ENCODE data around the gene C1QTNF6. TPM values are rescaled to one million over a fixed set of nuclear protein-coding genes. Genes with fewer than 3 reads are reported as not detected.
A peak's percentile ranks its signal among the peaks of the same experiment; 100 is the strongest.
"Not testable (repeated sequence)": the region's sequence is repeated elsewhere in the genome, so short reads cannot be mapped to it uniquely, and the experiment has no call there.

The C1QTNF6 gene
- total RNA-seq, 4 donors from 2014 or later = 0.69 to 1.6 (median 1.1) TPM

- Histone ChIP-seq H3K9me3 (no peaks in the 10 kb centered on the region), H3K4me1 (peaks cover 5 to 20% (median 11%) of the 10 kb centered on the region in 3 donors), H3K27ac (no peak overlapping the region), H3K27me3 (no peaks in the 10 kb centered on the region), H3K4me3 (no peak overlapping the region), H3K36me3 (no peaks in the 10 kb centered on the region)
- ATAC-seq = no peak
- WGBS, 2 donors (ENCODE audit: low coverage in 1 of 2) = 97% methylated on average over 4 of the region's 10 CpGs; no CpG with 5 or more reads in 1 of the 2 donors
- no peak for TF ChIP-seq CTCF (IDR thresholded peaks at IDR 0.05)
- TF ChIP-seq POLR2AphosphoS5 (IDR thresholded peaks at IDR 0.05) = no peak
- no peak for TF ChIP-seq POLR2A (IDR thresholded peaks at IDR 0.05)
- TF ChIP-seq EP300 (IDR thresholded peaks at IDR 0.05) = no peak
These were observed 14.7 kb upstream of the C1QTNF6 start for GRCh38 chr22:37202716-37203115.

GRCh38 chr22:37202001-37202555 is 14.0 kb upstream of the C1QTNF6 start:
- 91% methylated on average over 4 of the region's 5 CpGs; no CpG with 5 or more reads in 1 of the 2 donors for WGBS, 2 donors (ENCODE audit: low coverage in 1 of 2)

GRCh38 chr22:37201443-37201820 is 13.4 kb upstream of the C1QTNF6 start:
- peaks cover 13 to 33% (median 23%) of the 10 kb centered on the region in 3 donors for H3K4me1 ChIP-seq
- WGBS, 2 donors (ENCODE audit: low coverage in 1 of 2) = no CpG with 5 or more reads among the region's 6 CpGs
- not testable (repeated sequence) for H3K27me3 ChIP-seq, H3K4me3 ChIP-seq, H3K9me3 ChIP-seq, H3K27ac ChIP-seq, ATAC-seq, H3K36me3 ChIP-seq

More at GRCh38 chr22:37202001-37202555, 14.0 kb upstream of the C1QTNF6 start:
- Histone ChIP-seq H3K9me3 (no peaks in the 10 kb centered on the region), H3K36me3 (no peaks in the 10 kb centered on the region), H3K4me3 (no peak overlapping the region), H3K27me3 (no peaks in the 10 kb centered on the region), H3K4me1 (peaks cover 10 to 26% (median 17%) of the 10 kb centered on the region in 3 donors), H3K27ac (no peak overlapping the region)
- ATAC-seq = no peak
- TF ChIP-seq EP300 (IDR thresholded peaks at IDR 0.05) (no peak), POLR2A (IDR thresholded peaks at IDR 0.05) (no peak), POLR2AphosphoS5 (IDR thresholded peaks at IDR 0.05) (no peak), CTCF (IDR thresholded peaks at IDR 0.05) (no peak)

GRCh38 chr22:37199760-37200108 is 11.7 kb upstream of the C1QTNF6 start:
- peaks cover 16 to 42% (median 31%) of the 10 kb centered on the region in 3 donors for H3K4me1 ChIP-seq
- TF ChIP-seq CTCF (IDR thresholded peaks at IDR 0.05) (no peak), POLR2AphosphoS5 (IDR thresholded peaks at IDR 0.05) (no peak), POLR2A (IDR thresholded peaks at IDR 0.05) (no peak), EP300 (IDR thresholded peaks at IDR 0.05) (no peak)

GRCh38 chr22:37199103-37199759 is 11.2 kb upstream of the C1QTNF6 start:
- Histone ChIP-seq H3K4me3 (peak overlapping the region; percentile 42 to 76), H3K27ac (peak overlapping the region; percentile 81 to 97 (median 94)), H3K27me3 (no peaks in the 10 kb centered on the region), H3K4me1 (peaks cover 16 to 42% (median 31%) of the 10 kb centered on the region in 3 donors), H3K9me3 (no peaks in the 10 kb centered on the region), H3K36me3 (no peaks in the 10 kb centered on the region)
- peak in 3 of 4 experiments; percentile 91 to 95 (median 94) for TF ChIP-seq CTCF (IDR thresholded peaks at IDR 0.05)
- TF ChIP-seq POLR2A (IDR thresholded peaks at IDR 0.05) = peak; percentile 95 to 97
- peak; percentile 98 for TF ChIP-seq POLR2AphosphoS5 (IDR thresholded peaks at IDR 0.05)
- TF ChIP-seq EP300 (IDR thresholded peaks at IDR 0.05) = no peak
- WGBS, 2 donors (ENCODE audit: low coverage in 1 of 2) = 0% methylated on average over 2 of the region's 58 CpGs; no CpG with 5 or more reads in 1 of the 2 donors
- peak; percentile 93 for ATAC-seq

More at GRCh38 chr22:37199760-37200108, 11.7 kb upstream of the C1QTNF6 start:
- Histone ChIP-seq H3K9me3 (no peaks in the 10 kb centered on the region), H3K27ac (peak overlapping the region in 3 of 4 donors; percentile 93 to 97 (median 95)), H3K27me3 (no peaks in the 10 kb centered on the region), H3K36me3 (no peaks in the 10 kb centered on the region), H3K4me3 (peak overlapping the region in 1 of 2 donors; percentile 76)
- ATAC-seq = no peak
- no CpG with 5 or more reads among the region's 12 CpGs for WGBS, 2 donors (ENCODE audit: low coverage in 1 of 2)
